Stromal cell of bone marrow (primary cell): ENCODE data around the gene GPR143.
"Not testable (repeated sequence)": the region's sequence is repeated elsewhere in the genome, so short reads cannot be mapped to it uniquely, and the experiment has no call there.

ENCODE experiments used
- DNase-seq: peaks from one replicate; pipeline ENCODE4 v3.0.0-alpha.2; 2012; ENCODE audit warnings: low read depth

GPR143 gene

DNA sequence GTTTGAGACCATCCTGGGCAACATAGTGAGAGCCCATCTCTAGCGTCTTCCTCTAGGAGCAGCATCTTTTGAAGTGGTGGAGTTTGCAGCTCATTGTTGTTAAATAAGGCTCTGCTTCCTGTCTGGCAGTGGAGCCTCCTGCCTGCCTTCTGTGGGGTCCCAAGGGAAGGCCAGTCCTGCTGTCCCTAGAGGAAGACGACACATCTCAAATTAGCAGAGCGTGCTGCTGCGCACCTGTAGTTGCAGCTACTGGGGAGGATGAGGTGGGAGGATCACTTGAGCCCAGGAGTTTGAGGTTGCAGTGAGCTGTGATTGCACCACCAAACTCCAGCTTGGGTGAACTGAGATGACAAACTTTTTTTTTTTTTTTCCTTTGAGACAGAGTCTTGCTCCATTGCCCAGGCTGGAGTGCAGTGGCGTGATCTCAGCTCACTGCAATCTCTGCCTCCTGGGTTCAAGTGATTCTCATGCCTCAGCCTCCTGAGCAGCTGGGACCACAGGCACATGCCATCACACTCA lies 2.7 kb upstream of the GPR143 start:
- not testable (repeated sequence) for DNase-seq

DNA sequence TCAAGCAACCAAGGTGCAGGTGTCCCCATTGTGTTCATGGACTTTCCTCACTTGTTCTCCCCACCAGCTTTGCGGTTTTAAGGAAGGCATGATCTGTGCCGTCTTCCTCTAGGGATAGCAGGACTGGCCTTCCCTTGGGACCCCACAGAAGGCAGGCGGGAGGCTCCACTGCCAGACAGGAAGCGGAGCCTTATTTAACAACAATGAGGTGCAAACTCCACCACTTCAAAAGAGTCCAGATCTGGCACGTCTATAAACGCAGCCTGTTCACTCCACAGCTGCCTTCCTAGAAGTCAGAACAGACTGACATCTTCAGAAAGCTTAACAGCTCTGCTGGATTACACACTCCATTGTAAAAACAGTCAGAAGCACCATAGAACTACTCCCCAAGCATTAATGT lies 1.7 kb upstream of the GPR143 start:
- no peak for DNase-seq

DNA sequence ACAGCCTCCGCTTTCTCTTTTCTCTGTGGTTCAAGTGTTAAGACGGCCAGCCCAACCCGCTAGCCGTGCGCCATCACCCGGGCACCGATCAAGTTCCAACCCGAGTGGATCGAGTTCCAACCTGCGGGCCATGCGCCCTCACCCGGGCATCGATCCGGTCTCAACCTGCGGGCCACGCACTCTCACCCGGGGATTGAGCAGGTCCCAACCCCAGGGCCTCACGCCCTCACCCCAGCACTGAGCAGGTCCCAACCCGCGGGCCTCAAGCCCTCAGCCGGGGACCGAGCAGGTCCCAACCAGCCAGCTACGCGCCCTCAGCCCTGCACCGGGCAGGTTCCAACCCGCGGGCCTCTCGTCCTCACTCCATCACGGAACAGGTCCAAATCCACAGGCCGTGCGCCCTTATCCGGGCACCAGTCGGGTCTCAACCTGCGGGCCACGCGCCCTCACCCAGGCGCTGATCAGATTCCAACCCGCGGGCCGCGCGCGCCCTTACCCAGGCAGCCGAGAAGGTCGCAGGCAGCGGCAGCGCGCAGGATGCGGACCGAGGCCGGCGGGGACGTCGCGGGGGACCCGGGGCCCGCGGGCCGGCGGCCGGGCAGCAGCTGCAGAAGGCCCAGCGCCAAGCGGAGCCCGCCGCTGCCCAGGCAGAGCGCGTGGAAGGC lies 443 bp downstream of the GPR143 start:
- no peak for DNase-seq

DNA sequence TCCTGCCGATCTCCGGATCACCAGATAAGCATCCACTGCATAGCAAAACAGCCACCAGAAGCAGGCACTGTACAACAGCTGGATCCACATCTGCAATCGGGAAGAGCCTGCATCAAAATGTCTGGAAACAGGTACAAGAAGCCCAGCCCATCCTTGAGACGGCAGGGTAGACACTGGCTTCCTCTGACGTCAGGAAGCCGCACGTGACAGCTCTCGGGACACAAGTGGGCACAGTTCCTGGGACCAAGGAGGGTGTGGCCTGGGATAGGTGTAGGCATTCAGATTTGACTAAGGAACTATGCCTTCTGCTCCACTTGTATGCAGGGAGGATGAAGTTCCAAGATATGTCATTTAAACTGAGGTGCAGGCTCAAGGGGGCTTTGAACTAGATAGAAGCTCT lies 6.3 kb downstream of the GPR143 start:
- no peak for DNase-seq

DNA sequence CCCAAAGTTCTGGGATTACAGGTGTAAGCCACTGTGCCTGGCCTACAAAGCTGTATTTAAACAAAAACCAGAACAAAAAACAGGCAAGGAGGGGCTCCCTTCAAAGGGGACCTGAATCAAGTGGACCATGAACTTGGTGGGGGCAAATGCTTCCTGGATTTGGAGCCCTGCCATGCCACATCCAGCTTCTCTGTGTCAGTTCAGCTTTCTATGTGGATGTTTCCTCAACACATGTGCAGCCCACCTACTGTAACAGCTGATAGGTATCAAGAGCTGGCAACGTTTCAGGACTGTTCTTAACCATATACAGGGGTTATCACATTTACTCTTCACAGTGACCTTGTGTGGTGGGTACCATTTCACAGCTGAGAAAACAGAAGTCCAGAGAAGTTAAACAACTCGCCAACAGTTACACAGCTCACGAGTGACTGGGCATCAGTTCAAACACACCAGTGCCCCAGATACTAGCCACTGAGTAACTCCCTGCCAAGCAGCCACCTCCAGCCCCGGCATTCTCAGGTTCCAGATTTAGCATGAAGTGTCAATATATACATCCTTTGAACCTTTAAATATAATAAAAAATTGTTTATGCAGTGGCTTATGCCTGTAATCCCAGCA lies 7.5 kb downstream of the GPR143 start:
- no peak for DNase-seq

DNA sequence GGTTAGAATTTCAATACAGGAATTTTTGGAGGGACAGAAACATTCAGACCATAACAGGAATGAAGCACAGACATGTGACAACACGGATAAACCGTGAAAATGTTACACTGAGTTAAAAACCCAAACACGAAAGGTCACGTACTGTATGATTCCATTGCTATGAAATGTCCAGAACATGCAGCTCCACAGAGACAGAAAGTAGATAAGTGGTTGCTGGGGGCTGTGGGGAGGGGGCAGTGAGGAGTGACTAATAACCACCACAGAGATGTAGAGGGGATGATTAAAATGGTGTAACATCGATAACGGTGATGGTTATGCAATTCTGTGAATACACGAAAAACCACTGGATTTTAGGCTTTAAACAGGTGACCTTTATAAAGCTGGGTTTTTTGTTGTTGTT lies 8.3 kb downstream of the GPR143 start:
- no peak for DNase-seq

DNA sequence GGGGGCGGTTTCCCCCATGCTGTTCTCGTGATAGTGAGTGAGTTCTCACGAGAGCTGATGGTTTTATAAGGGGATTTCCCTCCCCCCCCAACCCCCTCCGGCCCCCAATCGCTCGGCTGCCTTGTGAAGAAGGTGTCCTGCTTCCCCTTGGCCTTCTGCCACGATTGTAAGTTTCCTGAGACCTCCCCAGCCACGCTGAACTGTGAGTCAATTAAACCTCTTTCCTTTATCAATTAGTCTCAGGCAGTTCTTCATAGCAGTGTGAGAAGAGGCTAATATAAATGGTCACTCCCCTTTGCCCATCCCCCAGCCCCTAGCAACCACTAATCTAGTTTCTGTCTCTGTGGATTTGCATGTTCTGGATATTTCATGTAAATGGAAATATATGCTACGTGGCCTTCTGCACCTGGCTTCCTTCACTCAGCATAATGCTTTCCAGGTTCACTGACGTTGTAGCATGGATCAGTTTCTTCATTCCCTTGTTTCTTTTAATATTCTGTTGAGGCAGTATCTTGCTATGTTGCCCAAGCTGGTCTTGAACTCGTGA lies 16.4 kb downstream of the GPR143 start:
- DNase-seq = no peak

DNA sequence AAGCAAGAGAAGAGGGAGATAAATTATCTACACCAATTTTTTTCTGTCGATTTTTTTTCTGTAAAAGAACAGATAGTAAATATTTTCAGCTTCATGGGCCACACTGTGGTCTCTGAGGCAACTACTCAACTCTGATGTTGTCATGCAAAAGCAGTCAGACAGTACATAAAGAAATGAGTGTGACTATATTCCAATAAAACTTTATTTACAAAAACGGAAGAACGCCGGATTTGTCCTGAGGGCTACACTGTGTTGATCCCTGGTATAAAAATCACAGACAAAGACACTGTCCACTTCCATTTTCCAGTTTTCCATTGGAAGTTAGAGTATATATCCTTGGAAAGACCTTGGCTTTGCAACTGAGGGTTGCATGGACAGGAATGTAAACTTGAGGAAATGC lies 18.0 kb downstream of the GPR143 start:
- DNase-seq = no peak

DNA sequence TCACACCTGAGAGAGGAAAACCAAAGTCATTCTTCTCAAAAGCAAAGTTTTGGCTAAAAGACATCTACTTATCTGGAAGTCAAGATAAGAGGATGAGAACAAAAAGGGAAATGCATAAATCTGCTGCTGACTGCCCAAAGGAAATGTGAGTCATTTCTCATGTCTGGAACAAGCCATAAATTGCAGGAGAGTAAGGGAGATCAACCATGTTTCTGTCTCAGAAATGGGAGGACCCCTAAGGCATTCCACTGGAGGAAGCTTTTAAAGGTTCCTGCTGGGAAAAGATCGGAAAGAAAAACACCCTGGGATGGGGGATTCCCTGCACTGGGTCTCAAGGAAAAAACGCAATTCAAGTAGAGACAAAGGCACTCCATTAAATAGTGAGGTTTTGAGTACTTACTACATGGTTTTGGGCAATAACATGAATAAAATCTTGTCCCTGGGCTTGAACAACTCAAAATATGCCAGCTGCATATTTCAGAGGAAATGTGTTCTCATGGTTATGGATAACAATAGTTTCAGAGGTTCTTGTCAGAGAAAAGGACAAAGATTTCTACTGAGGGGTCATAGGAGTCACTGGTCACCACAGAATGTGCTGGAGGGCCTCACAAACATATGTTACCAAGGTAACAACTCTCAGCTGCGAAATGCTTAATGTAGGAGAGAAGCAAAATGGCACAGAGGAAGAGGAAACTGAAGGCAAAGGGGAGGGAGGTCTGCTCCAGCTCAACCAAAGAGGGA lies 19.3 kb downstream of the GPR143 start:
- DNase-seq = no peak

DNA sequence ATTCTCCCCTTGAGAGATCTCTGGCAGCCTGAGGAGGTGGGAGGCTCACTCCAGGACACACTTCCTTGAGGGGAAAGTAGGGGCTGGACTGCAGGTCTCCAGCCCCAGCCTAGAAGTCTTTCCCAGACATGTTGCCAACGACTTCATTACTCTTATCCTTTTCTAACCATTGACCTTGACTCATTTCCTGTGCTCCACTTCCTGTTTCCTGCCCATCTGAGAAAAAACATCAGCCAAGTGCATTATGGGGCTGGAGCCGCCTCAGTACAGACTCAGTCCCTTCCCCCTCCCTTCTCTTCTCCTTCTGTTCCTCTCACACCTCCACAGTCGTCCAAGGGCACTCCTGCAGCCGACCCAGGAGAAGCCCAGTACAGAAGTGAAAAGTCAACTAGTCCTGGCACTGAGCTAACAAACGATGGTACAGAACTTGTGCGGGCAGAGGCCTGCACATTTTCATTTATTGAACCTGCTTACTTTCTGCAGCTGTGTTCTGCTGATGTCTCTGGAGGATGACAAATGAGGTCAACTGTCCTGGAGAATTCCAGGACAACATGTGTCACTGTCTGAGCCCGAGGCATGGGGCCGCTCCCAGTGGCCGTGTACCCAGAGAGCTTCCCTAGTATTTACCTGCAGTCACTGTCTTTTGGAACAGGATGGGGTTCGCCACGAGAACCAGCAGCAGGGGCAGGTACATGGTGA lies 20.1 kb downstream of the GPR143 start:
- DNase-seq = no peak

DNA sequence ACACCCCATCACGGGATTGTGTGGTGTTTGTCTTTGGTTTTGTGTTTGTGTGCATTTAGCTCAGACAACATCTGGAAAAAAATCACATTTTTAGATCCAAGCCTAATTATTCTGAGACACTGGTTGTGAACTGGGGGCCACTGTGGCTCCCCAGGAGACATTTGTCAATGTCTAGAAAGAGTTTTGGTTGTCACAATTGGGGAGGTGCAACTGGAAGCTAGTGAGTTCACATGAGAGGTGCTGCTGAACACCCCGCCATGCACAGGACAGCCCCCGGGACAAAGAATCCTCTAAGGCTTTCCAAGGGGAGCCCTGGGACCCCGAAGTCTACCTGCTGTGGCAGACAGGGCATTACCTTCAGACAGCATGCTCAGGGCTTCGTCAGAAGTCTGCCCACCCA lies 26.5 kb downstream of the GPR143 start:
- DNase-seq = no peak

DNA sequence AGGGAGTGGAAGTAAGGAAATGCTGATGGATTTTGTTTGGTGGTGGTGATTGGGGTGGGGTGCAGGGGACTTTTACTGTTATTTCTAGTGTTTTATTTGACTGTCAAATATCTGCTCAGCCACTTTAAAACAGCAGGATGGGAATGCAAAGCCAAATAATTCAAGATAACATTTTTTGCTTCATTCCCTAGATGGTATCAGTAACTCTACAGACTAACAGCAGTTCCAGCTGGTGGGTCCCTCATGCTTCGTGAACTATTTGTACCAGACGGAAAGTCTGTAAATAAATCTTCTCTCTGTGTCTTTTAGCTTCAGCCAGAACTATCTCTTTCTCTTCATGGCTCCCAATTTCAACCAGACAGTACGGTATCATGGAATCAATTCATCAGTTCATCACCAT lies 27.5 kb downstream of the GPR143 start:
- no peak for DNase-seq

DNA sequence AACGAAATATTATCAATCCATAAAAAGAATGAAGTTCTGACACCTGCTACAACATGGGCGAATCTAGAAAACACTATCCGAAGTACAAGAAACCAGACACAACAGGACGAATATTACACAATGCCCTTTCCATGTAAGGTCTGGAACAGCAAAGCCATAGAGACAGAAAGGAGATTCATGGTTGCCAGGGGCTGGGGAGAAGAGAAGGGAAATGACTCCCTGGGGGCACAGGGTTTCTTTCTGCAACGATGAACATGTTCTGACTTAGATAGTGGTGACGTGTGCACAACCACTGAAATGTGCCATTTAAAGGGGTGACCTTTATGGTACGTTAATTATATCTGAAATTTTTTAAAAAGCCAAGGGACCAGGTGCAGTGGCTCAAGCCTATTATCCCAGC lies 28.3 kb downstream of the GPR143 start:
- DNase-seq = no peak

DNA sequence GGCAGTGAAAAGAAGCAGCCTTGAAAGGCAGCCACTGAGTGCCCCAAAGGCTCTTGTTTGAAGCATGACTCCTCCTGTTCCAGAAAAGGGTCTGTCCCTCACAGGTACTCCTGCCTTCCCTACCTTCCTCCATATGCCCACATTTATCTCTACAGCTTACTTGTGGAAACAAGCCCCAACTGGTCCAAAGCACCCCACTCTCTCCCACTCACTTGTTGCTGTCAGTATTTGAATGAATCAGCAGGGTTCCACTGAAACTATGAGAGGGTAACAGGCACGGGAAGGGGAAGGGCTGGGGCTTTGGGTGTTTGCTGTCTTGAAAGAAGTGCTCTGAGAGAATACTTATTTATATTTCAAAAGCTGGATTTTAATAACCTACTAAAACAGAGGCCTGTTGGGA lies 34.9 kb downstream of the GPR143 start:
- DNase-seq = no peak

DNA sequence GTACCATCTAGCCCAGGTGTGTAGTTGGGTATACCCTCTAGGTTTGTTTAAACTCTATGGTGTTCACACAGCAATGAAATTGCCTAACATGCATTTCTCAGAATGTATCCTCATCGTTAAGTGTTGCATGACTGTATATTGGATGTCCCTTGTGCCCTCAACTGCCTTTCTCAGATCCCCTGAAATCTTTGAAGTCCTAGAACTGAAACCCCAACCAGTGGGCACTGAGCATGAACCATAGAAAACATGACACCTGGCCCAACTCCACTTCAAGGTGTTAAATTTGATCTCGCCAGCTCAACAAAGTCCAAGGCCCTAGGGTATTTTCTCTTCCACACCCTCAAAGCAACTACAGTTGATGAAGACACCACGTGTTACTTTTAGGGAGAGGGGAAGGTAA lies 35.6 kb downstream of the GPR143 start:
- DNase-seq = no peak

DNA sequence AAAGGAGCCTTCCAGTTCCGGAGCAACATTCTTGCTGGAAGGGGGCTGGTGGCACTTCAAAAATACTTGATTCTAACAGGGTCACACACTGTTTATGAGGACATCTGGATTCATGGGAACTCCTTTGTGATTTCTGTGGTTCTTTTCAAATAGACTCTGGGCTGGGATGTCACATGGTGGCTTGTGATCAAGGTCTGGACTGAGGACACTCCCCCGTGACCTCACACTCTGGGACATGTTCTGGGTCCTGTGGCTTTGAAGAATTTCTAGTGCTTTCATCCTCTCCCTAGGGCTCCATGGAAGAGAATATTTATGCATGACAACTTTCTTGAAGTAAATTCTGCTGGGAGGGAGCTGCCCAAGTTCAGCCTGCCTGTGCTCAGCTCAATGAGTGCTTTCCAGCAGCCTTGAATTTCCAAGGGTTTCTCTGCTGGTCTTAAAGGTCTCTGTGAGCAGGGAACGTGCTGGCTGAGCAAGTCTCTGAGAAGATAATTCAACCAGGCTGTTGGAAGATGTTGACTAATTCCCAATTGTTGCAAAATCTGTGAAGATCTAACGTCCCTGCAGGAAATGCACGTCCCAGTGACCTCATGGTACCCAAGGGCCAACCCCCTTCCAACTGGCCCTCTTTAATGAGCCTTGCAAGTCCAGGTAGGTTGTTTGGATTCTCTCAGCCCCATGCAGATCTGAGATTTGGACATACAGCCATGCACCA lies 36.3 kb downstream of the GPR143 start:
- no peak for DNase-seq

DNA sequence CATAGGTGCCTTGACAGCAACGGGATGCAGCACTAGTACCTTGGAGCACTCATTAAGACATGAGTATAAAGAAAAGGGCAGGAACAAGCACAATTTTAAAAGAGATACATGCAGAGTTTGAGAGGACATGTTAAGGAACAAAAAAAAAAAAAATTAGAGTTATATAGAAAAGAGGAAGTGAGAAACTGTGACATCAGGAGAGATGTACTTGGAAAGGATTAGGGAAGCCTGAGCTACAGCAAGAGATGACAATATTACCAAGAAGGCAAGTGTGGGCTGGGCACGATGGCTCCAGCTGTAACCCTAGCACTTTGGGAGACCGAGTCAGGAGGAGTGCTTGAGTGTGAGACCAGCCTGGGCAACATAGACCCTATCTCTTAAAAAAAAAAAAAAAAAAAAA lies 37.4 kb downstream of the GPR143 start:
- DNase-seq = no peak

DNA sequence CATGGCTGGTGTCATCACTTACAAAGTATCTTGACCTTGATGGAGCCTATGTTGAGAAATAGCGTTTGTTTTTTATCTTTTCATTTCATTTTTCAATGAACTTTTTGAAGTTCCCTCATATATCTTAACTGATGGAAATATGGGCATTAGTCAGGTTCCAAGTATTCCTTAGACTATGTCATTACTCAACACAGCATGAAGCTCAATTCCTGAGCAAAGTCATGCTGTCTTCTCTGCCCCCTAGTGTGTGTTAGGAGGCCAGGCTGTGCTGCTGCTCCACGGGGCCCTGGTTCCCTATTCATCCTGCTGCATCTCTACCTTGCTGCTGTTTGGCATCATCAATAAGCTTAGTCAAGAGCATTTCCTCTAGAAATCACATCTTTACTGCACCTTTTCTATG lies 40.9 kb downstream of the GPR143 start:
- DNase-seq = no peak

DNA sequence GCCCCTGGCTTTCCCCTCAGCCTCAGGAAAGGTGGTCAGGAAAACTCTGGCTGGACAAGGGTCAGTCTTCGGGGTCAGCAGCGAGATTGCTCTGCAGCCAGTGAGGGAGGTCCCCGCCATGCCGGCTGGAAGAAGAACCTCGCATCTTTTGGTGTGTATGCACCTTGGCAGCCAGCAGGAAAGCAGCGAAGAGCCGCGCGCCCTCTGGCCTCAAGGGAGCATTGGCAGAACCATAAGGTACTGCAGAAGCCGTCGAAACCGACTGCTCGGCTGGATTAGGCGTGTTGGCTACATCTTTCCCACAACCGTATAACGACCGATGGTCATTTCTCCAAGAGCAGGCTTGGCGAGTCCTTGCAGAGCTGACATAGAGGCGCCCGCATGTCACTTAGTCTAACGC lies 48.3 kb downstream of the GPR143 start:
- DNase-seq = no peak

DNA sequence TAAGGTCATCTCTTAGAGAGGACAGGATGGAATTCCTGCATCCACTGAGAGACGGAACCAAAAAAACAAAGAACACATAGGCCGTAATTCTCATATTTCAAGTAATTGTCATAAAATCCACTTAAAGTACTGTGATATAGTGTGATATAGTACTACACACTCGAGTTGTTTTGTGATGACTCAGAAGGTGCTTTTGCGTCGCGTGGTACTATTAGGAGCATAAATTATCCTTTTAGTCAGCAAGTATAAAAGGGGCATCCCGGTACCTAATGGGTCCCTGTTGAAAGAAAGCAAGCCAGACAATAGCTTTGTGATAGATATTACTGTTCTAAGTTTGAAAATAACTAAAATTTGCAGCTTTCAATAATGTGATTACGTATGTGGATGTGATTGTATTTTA lies 55.3 kb downstream of the GPR143 start:
- DNase-seq = no peak

DNA sequence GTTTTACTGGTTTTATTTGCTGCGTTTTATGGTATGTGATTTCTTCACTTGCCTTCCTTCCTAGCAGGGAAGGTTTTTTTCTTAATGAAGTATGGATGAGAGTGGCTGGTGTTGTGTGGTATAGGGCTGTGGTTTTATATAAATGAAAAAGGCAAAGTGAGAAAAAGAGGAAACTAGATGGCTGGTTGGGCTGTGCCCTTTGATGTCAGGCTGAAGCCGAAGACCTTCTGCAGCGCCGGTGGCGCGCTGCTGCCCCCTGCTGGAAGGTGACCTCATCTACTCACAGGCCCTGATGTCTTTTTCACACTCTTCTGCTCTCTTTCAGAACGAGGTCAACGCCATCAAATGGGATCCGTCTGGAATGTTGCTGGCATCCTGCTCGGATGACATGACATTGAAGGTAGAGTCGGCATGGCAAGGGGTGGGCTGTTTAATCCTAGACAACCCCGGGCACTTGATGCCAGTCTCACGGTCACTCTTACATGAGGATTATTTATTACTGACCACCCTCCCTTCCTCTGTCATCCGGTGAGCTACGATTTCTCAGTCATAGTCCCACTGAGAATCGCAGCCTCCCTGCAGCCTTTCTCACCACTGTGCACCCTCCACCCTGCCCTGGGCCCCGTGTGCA lies 56.6 kb downstream of the GPR143 start:
- DNase-seq = peak; percentile 27
